SKM-1 (cell line): ENCODE measurements around the gene AP2A1.

Source experiments
- DNase-seq: peaks from one replicate; lab custom pipeline; 2025; ENCODE audit not compliant: unreplicated experiment; lab: John Stamatoyannopoulos, UW

AP2A1 gene

GRCh38 chr19:49837009-49837310 is 70.2 kb downstream of the AP2A1 start:
- DNase-seq: no peak

- DNase-seq: no peak
Measured at GRCh38 chr19:49837425-49837824, 70.6 kb downstream of the AP2A1 start.

- DNase-seq: no peak
Measured at GRCh38 chr19:49838885-49839588, 72.2 kb downstream of the AP2A1 start.

- DNase-seq: no peak
Measured at GRCh38 chr19:49839713-49840112, 72.9 kb downstream of the AP2A1 start.

- no peak for DNase-seq
Measured at GRCh38 chr19:49840321-49840720, 73.5 kb downstream of the AP2A1 start.

GRCh38 chr19:49840736-49841249 is 74.0 kb downstream of the AP2A1 start:
- no peak for DNase-seq

GRCh38 chr19:49843265-49843664 is 76.5 kb downstream of the AP2A1 start:
- no peak for DNase-seq

- DNase-seq: peak; percentile 2
Measured at GRCh38 chr19:49844138-49845095, 77.6 kb downstream of the AP2A1 start.

GRCh38 chr19:49845414-49845813 is 78.6 kb downstream of the AP2A1 start:
- DNase-seq: no peak

GRCh38 chr19:49846408-49846807 is 79.6 kb downstream of the AP2A1 start:
- no peak for DNase-seq

GRCh38 chr19:49847731-49848696 is 81.2 kb downstream of the AP2A1 start:
- DNase-seq: no peak

- no peak for DNase-seq
Measured at GRCh38 chr19:49848938-49849337, 82.1 kb downstream of the AP2A1 start.

- no peak for DNase-seq
Measured at GRCh38 chr19:49849433-49850220, 82.8 kb downstream of the AP2A1 start.

- DNase-seq: no peak
Measured at GRCh38 chr19:49850221-49850486, 83.4 kb downstream of the AP2A1 start.

- DNase-seq: peak; percentile 9
Measured at GRCh38 chr19:49850487-49851342, 83.9 kb downstream of the AP2A1 start, which contains the start of gene PTOV1. Gene PTOV1, plus strand, starts transcription at chr19:49851159.

GRCh38 chr19:49851456-49852259 is 84.9 kb downstream of the AP2A1 start:
- DNase-seq: no peak

GRCh38 chr19:49852631-49853126 is 85.9 kb downstream of the AP2A1 start:
- DNase-seq: no peak

GRCh38 chr19:49853852-49854377 is 87.1 kb downstream of the AP2A1 start:
- DNase-seq: no peak
